HG02981 (cell line): Measurements from ENCODE around the gene KDM5A.
"Not testable (repeated sequence)": the region's sequence is repeated elsewhere in the genome, so short reads cannot be mapped to it uniquely, and the experiment has no call there.

Experiments
- ATAC-seq: cut with Tn5 transposase; IDR thresholded peaks from one replicate; pipeline ENCODE4 v1.9.1; 2021; ENCODE audit warnings: mild to moderate bottlenecking, moderate library complexity; ENCODE audit not compliant: unreplicated experiment

The KDM5A gene

DNA sequence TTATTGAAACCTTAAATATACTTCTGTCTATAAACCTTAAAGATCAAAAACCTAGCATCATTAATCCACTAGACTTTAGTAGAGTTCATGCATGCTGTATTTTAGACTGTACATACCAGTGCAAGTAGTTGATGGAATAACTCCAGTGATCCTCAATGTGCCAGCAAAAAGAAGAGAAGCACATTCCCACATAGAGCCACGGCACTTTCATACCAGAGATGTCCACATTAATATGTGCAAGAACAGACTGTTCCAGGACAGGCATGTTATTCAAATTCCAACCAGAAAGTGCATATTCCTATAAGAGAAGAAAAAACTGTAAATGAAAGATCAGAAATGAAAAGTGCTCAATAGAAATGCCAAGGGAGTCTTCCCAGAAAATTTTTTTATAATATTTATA lies 55.0 kb downstream of the KDM5A start:
- ATAC-seq: no peak

DNA sequence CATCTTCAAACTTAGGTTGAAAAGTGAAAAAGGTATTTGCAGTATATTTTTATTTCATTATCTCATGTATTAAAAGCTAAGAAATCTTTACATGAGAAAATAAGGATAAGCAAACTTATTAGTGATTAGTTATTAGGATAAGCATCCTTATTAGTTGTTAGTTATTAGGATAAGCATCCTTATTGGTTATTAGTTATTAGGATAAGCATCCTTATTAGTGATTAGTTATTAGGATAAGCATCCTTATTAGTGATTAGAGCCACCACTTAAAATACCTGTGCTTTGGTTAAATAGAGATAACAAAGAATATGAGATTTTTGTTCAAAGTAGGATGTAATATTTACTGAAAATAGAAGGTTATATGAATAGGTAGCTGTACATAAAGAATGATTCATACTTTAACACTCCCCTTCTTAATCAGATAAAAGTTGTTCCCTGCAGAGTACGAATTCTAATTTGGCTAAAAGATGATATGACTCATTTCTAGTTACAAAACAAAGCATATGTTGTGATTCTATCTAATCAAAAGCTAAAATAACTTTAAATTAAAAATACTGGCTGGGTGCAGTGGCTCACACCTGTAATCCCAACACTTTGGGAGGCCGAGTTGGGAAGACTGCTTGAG lies 56.4 kb downstream of the KDM5A start:
- no peak for ATAC-seq

DNA sequence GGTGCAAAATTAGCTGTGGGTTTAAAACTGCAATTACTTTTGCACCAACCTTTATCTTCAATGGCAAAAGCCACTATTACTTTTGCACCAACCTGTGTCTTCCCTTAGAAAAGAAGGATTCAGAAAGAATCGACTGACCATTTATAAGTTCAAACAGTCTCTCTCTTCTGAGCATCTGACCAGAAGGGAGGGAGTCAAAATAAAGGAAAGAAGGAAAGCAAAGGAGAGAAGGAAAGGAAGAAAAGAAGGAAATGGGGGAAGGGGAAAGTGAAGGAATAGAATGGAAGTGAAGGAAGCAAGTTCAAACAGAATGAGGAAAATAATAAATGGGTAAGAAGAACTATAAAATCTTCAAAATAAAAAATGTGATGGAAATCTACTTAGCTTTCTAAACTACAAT lies 57.8 kb downstream of the KDM5A start:
- ATAC-seq: no peak

DNA sequence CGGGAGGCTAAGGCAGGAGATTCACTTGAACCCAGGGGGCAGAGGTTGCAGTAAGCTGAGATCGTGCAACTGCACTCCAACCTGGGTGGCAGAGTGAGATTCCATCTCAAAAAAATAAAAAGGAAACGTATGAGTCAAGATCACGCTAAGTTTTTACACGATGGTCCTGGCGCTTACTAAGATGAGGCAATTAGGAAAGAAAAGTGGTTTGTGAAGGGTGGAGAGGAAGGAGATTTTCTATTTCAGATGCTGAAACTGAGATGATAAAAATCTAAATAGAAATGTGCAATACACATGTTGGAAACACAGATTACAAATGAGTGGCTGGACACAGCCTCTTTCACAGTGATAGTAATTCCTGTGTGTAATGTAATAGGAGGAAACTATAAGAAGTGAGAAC lies 63.2 kb downstream of the KDM5A start:
- no peak for ATAC-seq

DNA sequence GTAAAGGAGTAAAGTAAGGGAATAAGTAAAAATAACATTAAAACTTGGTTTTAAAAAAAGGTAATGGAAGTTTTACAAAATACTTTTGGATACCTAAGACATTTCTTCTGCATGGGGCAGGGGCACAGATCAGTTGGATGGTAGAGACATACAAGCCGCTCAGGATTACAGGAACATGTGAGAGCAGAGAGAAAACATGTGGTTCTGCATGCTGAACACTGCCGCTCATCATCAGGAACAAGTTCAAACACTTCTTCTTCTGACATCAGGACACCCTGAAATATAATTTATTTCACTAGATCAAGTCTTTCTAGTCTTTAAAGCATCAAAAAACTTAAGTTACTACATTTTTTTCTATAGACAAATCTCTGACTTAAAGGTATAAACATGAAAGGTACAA lies 65.6 kb downstream of the KDM5A start:
- no peak for ATAC-seq

DNA sequence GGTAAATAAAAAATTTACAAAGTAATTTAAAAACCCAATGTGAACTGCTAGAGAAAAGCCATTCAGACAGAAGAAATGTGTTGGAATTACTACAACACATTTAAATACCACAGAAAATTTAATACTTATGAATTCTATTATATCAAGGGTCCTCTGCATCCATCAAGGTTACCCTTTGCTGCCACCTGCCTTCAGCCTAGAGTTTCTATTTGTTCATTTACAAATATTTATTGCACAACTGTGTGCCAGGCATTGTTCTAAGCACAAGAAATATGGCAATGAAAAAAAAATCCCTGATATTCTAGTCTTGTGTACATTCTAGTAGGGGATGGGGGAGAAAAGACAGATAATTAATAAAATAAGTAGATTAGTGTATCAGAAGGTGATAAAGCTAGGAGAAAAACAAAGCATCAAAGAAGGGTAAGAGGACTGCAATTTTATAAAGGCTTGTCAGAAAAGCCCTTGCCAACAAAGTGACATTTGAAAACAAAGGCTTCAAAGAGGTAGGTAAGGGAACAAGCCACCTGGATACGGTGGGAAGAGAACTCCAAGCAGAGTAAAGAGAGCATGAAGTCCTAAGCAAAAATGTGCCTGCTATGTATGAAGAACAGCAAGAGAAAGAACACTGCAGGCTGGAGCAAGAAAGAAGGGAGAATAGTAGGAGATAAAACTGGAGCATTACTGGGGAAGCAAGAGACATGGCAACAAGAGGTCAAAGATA lies 67.4 kb downstream of the KDM5A start:
- no peak for ATAC-seq

DNA sequence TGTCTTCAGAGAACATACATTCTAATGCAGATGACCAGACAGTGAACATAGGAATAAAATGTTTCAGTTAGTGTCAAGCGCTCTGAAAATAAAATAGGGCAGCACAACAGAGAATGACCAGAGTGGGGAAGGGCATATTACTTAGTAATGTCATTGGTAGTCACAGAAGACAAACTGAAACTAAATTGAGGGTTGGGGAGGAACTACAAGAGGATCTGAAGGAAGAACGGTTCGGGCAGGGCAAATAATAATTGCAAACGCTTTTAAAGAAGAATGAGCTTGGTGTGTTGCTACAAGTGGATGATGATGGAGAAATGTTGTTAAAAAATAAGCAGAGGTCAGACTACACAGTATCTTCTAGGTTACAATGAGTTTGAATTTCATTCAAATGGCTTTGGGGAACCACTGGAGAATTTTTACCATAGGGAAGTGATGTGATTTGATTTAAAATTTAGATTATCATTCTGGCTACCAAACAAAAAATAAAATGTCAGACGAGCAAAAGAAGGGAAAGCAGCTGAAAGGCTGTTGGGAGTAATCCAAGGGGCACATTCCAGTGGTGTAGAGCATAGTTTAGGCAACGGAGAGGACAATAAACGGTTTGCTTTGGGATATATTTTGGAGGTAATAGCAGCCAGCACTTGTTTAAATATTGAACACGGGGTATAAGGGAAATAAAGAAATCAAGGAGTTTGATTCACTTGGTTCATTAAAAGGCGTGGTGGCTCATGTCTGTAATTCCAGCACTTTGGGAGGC lies 70.2 kb downstream of the KDM5A start:
- ATAC-seq: no peak

DNA sequence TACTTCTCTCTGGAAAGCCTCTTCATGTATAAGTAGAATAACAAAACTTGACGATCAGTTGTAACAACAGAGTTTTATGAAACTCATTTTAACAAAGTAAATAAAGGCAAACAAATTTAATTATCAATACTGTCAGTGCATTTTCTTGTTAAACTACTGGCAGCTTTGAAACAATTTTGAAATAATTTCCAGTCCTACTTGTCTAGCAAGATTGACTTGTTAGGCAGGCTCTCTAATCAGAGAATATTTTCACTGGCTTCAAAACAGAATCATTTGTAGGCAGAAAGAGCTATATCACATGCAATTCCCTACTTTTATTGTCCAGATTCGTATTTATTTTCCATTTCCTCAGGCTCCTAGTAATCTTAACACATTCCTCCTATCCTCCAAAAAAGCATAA lies 80.6 kb downstream of the KDM5A start:
- no peak for ATAC-seq

DNA sequence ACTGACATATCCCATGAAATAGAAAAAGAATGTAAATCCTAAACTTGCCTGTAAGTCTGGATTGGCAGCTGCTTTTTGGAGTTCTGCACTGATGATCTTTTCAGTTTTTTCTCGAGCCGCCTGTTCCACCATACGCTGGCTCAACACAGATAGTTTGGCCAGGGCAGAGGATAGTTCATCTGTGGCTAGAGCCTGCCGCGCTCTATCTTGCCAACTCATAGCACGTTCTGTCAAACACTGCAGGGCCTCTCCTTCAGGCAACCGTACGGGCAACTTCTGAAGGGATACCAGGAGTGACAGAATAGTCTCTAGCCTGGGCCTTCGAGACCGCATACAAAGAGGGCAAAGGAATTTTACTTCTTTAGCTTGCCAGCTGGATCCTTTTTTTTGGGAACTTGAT lies 81.7 kb downstream of the KDM5A start:
- no peak for ATAC-seq

DNA sequence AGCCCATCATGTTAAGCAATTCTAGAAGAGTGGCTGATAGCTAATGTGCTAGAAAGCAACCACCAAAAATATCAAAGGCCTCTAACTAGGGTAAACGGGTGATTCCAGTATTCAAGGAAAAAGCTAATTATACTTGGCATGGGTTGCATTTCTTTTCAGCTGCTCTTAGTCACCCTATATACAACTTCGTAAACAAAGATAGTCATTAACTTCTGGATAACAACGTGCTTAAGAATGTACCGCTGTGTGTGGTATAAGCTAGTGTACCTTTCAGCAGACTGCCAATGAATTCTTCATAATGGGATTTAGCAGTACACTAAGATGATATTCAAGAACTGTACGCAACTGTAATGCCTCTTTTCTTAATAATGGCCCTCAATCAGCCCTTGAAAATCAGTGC lies 84.3 kb downstream of the KDM5A start:
- ATAC-seq: no peak

DNA sequence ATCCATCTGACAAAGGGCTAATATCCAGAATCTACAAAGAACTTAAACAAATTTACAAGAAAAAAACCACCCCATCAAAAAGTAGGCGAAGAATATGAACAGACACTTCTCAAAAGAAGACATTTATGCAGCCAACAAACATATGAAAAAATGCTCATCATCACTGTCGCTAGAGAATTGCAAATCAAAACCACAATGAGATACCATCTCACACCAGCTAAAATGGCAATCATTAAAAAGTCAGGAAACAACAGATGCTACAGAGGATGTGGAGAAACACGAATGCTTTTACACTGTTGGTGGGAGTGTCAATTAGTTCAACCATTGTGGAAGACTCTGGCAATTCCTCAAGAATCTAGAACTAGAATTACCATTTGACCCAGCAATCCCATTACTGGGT lies 86.4 kb downstream of the KDM5A start:
- ATAC-seq: not testable (repeated sequence)

DNA sequence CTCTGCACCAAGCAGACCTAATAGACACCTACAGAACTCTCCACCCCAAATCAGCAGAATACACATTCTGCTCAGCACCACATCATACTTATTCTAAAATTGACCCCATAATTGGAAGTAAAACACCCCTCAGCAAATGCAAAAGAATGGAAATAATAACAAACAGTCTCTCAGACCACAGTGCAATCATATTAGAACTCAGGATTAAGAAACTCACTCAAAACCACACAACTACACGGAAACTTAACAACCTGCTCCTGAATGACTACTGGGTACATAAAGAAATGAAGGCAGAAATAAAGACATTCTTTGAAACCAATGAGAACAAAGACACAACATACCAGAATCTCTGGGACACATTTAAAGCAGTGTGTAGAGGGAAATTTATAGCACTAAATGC lies 89.0 kb downstream of the KDM5A start:
- ATAC-seq: not testable (repeated sequence)

DNA sequence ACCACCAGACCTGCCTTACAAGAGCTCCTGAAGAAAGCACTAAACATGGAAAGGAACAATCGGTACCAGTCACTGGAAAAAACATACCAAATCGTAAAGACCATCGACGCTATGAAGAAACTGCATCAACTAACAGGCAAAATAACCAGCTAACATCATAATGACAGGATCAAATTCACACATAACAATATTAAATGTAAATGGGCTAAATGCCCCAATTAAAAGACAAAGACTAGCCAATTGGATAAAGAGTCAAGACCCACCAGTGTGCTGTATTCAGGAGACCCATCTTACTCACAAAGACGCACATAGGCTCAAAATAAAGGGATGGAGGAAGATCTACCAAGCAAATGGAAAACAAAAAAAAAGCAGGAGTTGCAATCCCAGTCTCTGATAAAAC lies 89.6 kb downstream of the KDM5A start:
- ATAC-seq: not testable (repeated sequence)

DNA sequence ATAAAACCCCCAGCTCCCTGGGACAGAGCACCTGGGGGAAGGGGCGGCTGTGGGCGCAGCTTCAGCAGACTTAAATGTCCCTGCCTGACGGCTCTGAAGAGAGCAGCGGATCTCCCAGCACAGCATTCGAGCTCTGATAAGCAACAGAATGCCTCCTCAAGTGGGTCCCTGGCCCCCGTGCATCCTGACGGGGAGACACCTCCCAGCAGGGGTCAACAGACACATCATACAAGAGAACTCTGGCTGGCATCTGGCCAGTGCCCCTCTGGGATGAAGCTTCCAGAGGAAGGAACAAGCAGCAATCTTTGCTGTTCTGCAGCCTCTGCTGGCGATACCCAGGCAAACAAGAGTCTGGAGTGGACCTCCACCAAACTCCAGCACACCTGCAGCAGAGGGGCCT lies 91.1 kb downstream of the KDM5A start:
- not testable (repeated sequence) for ATAC-seq

DNA sequence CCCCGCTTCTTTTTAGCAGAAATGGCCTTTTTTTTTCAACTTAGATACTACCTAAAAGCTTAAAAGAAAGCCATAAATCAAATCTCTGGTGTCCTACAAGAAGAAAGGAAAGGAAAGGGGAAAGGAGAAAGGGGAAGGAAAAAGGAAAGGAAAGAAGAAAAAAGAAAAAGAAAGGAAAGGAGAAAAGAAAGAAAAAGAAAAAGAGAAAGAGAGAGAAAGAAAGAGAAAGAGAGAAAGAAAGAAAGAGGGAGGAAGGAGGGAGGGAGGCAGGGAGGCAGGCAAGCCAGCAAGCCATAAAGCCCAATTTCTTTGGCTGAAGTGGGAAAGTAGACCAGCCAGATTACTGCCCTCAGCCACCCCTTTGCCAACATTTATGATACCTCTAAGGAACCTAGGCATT lies 94.0 kb downstream of the KDM5A start:
- no peak for ATAC-seq

DNA sequence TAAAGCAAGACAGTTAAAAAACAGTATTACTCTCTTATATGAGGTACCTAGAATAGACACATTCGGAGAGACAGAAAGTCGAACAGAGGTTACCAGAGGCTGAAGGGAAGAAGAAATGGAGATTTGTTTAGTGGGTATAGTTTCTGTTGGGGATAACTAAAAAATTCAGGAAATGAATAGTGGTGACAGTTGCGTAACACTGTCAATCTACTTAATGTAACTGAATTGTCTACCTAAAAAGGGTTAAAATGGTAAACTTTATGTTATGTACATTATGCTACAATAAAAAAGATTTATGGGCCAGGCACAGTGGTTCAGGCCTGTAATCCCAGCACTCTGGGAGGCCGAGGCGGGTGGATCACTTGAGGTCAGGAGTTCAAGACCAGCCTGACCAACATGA lies 95.9 kb downstream of the KDM5A start:
- no peak for ATAC-seq

DNA sequence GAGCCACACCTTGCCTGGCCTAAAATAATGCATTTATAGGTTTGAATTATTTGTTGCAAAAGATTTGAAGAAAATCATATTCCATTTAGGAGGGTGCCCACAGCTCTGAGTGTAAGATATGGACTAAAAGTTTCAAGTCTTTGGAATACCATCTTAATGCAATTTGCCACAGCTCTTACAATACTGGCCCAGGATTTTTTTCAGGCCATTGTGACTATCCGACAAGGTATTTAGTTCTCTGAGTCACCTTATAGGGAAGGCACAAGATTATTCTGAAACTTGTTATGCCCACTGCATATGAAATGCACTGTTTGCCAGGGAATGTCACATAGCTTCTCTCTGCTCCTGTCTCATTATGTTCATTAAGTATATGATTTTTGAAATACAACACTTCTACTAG lies 96.9 kb downstream of the KDM5A start:
- ATAC-seq: no peak

DNA sequence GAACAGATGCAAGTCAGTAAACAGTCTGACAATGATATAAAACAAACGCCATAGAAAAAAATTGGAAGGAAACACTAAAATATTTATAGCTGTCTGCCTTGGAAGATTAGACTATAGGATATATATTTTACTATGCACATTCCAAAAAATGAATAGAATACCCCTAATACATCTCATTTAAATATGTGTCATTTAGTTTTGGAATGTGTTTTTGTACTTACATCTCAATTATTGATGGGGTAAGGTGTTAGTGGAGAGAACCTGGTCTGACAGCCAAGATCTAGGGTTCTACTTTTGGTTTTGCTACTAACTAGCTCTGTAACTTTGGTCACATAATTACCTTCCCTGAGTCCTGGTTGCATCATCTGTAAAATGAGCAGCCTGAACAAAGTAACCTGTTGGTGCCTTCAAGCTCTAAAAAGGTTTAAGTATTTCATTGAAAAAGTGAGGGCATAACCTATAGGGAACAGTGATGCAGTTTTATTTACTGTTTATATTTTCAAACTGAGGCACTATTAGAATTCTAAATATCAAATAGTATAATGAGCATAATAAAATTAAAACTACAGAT lies 97.9 kb downstream of the KDM5A start:
- ATAC-seq: no peak

DNA sequence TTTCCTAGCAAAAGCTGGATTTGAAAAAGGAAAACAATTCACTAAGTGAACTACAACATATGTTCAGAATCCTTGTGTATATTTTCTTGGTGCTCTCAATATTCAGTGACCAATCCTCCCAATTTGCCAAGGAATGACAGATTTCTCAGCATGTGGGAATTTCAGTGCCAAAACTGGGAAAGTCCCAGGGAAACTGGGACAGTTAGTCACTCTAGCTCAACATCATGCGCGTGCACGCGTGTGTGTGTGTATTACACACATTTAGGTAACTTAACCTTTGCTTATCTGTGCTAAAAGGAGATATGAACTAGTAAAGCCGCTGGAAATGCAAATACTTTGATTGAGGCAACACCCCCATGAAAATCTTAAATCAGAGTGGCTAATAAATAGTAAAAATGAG lies 100.4 kb downstream of the KDM5A start:
- no peak for ATAC-seq

DNA sequence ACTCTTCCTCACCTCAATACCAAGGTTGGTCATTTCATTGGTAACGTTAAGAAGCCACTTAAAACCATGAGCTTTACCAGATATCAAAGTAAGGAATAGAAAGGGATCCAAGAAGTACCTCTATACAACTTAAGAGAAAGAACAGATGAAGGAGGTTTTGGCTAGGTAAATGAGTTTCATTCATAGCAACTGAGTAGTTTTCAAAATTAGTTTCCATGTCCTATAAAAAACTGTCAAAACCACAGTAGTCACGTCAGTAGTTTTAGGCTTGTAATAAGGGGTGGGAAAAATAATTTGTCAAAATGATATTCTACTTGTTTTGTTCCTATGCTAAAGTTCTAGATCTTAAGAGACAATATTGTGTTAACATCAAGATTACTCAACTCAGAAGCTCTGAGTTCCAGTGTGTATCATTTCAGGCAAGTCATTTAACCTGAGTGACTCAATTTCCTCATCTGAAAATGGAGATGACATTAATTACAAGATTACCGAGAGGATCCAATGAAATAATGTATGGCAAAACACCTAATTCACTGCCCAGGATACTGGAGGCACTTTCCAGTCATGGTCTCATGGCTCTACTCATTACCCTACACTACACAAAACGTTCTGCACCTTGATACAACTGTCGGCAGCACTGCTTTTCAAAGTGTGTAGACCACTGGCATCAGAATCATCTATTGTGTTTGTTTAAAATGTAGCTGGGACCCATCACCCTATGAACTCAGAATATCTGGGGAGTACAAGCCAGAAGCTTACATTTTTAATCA lies 102.4 kb downstream of the KDM5A start:
- ATAC-seq: no peak

DNA sequence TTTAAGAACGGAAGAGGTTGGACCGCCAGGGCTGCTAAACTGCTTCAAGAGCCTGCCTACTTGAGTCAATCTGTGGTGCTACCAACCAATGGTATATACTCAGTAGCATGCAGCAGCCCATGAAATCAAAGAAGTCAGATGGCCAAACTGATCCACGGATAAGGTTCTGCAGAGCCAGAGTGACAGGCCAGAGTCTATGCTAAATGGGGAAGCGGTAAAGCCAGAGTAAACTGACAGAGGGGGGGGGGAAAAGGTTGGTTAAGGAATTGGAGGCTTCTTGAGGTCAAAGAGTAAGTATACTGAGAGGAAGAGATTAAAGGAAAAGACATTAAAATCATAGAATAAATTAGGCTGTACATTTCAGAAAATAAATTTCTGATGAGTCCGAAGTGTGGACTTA lies 111.1 kb downstream of the KDM5A start:
- ATAC-seq: no peak
